Stimulated activated CD4-positive, alpha-beta T cell treated with anti-CD3 and anti-CD28 coated beads, Interleukin-1b, Interleukin-23, amount 100 ng/mL, for 24 hours (primary cell): ENCODE data around the gene ZSCAN12.
"Not testable (repeated sequence)": the region's sequence is repeated elsewhere in the genome, so short reads cannot be mapped to it uniquely, and the experiment has no call there.

ENCODE experiments used
- DNase-seq, 4 experiments: peaks; one replicate each; pipeline ENCODE4 v3.0.0-alpha.2; 2020; ENCODE audit warnings: low read depth in 4 of 4, low spot score in 1 of 4

Gene ZSCAN12

GRCh38 chr6:28395918-28396317 is 3.6 kb downstream of the ZSCAN12 start:
- DNase-seq, result no peak

- no peak for DNase-seq
Observed at GRCh38 chr6:28393912-28394662, 5.5 kb downstream of the ZSCAN12 start.

GRCh38 chr6:28390688-28391087 is 8.9 kb downstream of the ZSCAN12 start:
- DNase-seq, result no peak

- DNase-seq, result no peak
Observed at GRCh38 chr6:28384143-28384533, 15.4 kb downstream of the ZSCAN12 start.

GRCh38 chr6:28383235-28384142 is 16.1 kb downstream of the ZSCAN12 start:
- peak in 3 of 4 experiments; percentile 0 to 11 (median 11) for DNase-seq

- no peak for DNase-seq
Observed at GRCh38 chr6:28380381-28380780, 19.2 kb downstream of the ZSCAN12 start.

- no peak for DNase-seq
Observed at GRCh38 chr6:28378644-28379043, 20.9 kb downstream of the ZSCAN12 start.

- DNase-seq, result no peak
Observed at GRCh38 chr6:28377879-28378278, 21.7 kb downstream of the ZSCAN12 start.

GRCh38 chr6:28373925-28374324 is 25.6 kb downstream of the ZSCAN12 start:
- no peak for DNase-seq

- DNase-seq, result no peak
Observed at GRCh38 chr6:28371706-28372451, 27.7 kb downstream of the ZSCAN12 start.

- no peak for DNase-seq
Observed at GRCh38 chr6:28371280-28371679, 28.3 kb downstream of the ZSCAN12 start.

GRCh38 chr6:28370440-28370839 is 29.1 kb downstream of the ZSCAN12 start:
- no peak for DNase-seq

- DNase-seq, result no peak
Observed at GRCh38 chr6:28369463-28369862, 30.1 kb downstream of the ZSCAN12 start.

- no peak for DNase-seq
Observed at GRCh38 chr6:28368522-28368921, 31.0 kb downstream of the ZSCAN12 start.

- not testable (repeated sequence) for DNase-seq
Observed at GRCh38 chr6:28365590-28365989, 34.0 kb downstream of the ZSCAN12 start.

- DNase-seq, result no peak
Observed at GRCh38 chr6:28360961-28361360, 38.6 kb downstream of the ZSCAN12 start.

- DNase-seq, result not testable (repeated sequence)
Observed at GRCh38 chr6:28359562-28359961, 40.0 kb downstream of the ZSCAN12 start.

- DNase-seq, result no peak
Observed at GRCh38 chr6:28357036-28357435, 42.5 kb downstream of the ZSCAN12 start.

GRCh38 chr6:28356666-28357020 is 42.9 kb downstream of the ZSCAN12 start:
- DNase-seq, result no peak

GRCh38 chr6:28355743-28356665 is 43.5 kb downstream of the ZSCAN12 start:
- DNase-seq, result peak in 3 of 4 experiments; percentile 38 to 45 (median 41)
